Measurements from ENCODE around the gene RNASEH1.
"Not testable (repeated sequence)": the region's sequence is repeated elsewhere in the genome, so short reads cannot be mapped to it uniquely, and the experiment has no call there.

Gene RNASEH1

DNA sequence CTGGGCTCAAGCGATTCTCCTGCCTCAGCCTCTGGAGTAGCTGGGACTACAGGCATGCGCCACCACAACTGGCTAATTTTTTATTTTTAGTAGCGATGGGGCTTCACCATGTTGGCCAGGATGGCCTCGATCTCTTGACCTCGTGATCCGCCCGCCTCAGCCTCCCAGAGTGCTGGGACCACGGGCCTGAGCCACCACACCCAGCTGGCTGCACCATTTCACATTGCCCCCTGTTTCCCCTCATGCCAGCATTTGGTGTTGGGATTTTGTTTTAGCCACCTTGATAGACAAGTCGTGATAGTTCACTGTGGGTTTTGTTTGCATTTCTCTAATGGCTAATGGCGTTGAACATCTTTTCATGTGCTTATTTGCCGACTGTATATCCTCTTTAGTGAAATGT is 31.0 kb upstream of the RNASEH1 start:
- DNase-seq (ENCODE audit: low spot score) = no peak

GRCh38 chr2:3588084-3588483 is 30.0 kb upstream of the RNASEH1 start:
- no peak for DNase-seq (ENCODE audit: low spot score)

DNA sequence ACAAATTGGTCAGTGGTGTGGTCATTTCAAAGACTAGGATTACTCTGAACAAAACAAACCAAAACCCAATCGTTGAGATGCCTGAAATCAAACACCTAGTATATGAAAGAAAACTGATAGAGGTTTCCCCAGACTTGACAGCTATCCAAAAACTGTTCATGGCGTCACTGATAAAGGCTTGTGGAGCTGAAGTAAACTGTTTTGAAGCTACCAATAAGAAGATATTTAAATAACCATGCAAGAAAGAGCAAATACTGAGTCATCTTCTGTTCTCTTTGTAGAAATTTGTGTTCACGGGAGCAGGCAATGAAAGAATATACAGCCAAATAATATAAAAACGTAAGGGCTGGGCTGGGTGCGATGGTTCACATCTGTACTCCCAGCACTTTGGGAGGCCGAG is 29.3 kb upstream of the RNASEH1 start:
- DNase-seq (ENCODE audit: low spot score) = peak; percentile 77

DNA sequence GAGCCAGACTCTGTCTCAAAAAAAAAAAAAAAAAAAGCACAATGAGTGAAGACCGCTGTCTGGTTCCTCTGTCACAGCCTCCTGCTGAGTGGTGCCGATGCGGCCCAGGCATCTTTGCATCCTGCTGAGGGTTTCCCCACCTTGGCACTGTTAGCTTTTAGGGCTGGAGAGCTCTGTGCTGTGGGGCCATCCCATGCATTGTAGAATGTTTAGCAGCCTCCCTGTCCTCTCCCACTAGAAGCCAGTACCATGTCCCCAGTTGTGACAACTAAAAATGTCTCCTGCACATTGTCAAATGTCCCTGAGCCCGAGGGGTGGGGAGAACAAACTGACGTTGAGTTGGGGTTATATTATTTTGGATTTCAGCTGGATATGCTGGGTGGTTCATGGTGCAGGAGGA is 28.9 kb upstream of the RNASEH1 start:
- DNase-seq (ENCODE audit: low spot score) = no peak

- no peak for DNase-seq (ENCODE audit: low spot score)
Measured at GRCh38 chr2:3586220-3586619, 28.1 kb upstream of the RNASEH1 start.

DNA sequence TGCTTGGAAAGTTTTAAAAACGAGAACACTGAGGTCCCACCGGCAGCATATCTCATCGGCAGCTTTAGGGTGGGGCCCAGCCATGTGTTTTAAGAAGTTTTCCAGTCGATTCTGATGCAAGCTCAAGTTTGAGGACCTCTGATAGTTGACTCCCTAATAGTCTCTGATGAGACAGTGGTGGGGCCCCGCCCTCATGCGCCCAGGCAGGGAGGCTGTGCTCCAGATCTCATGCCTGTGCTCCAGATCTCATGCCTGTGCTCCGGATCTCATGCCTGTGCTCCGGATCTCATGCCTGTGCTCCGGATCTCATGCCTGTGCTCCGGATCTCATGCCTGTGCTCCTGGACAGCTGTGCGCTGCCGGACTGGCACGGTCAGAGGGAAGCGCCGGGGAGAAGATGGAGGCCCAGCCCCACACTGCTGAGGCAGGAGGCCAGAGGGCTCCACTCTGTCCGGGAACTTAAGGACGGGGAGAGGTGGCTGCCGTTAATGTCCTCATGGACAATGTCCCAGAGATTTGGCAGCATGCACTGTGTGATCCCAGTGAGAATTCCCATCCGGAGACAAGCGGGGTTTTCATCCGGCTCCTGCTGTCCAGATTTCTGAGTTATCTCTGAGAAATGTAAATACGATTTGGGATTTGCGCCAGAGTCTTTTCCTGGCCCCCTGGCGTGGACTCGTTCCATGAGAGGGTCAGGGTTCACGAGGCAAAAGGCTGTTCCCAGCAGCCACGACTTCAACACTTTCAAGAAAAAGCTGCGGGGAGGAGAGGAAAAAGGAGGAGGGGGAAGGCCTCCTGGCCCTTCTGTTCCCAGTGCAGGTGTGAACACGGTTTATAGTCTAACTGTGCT is 27.4 kb upstream of the RNASEH1 start:
- peak; percentile 33 for DNase-seq (ENCODE audit: low spot score)

GRCh38 chr2:3584608-3585260 is 26.6 kb upstream of the RNASEH1 start:
- no peak for DNase-seq (ENCODE audit: low spot score)

- DNase-seq (ENCODE audit: low spot score) = no peak
Measured at GRCh38 chr2:3584076-3584475, 25.9 kb upstream of the RNASEH1 start.

DNA sequence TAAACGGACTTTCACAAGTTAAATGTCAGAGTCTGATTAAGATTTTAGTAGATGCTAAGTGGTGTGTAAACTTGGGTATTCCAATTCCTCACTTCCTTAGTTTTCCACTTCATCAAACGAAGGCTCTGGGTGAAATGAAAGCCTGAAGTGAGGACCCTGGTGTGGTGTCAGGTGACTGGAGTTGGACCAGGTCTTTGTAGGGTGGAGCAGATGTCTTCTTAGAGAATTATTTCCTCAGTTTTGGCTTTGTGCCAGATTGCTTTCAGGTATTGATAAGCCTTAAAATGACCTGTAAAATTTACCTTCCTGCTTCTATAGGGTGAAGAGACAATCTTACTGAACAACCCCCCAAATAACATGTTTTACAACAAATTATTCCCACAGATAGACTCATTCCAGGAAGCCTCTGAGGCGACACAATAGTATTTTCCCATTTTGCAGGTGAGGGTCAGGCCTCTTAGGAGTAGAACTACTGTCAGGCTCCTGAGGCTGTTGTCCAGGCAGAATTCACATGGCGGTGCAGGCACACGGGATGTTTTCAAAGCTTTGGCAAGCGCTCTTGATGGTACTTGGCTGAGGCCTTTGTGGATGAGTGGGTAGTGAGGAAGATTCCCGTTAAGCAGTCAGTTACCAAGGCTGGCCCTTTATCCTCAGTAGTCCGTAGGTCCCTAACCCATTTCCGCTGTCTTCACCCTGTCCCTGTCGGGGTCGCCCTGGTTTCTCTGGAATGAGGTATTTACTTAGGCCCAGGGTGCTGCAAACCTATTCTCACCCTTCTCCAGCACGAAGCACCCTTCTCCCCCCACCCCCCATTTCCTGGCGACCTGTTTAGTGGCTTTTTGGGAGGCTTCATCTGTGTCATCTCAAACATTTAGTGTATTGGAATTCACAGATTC is 23.5 kb upstream of the RNASEH1 start:
- DNase-seq (ENCODE audit: low spot score) = no peak

DNA sequence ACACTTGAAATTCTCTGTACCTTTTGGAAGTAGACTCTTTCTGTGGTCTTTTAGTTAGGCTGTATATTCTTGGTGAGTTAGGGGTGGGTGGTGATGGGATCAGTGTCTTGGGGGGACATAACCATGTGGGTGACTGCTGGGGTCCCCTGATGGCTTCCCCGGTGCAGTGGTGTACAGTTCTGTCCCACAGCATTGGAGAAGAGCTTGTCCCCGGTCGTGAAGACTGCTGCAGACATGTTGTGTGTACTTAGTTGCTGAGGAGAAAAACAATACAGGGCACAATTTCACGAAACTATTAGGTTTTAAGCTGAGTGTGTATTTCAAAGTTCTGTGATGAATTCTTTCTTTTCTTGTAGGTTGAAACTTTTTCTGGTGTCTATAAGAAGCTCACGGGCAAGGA is 22.3 kb upstream of the RNASEH1 start:
- DNase-seq (ENCODE audit: low spot score) = no peak

DNA sequence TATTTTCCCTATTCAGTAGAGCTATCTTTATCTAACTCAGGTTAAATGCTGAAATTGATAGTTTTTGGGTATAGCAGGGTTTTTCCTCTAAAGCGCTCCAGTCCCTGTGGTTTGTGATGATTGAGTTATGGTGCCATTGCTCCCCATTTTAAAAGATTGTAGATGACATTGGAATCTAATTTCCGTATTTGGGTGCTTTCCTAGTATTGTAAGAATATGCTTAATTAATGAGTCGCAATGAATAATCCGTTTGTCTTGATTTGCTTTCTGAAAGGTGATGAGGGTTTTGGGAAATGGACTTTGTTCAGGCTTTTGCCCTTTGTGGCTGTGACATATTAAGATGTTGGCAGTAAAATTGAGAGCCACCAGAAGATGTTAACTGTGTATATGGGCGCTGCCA is 20.9 kb upstream of the RNASEH1 start:
- DNase-seq (ENCODE audit: low spot score) = no peak

DNA sequence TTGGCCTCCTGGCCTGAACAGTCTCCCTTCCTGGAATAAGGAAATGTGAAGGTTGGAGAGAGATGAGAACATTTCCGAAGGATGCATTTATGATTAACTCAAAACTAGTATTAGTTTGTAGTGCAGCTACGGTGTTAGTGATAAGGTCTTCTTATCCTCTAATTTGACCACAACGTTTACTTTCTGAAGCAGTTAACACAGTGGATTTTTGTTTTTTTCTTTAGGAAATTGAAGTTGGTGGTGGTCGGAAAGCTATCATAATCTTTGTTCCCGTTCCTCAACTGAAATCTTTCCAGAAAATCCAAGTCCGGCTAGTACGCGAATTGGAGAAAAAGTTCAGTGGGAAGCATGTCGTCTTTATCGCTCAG is 18.1 kb upstream of the RNASEH1 start:
- not testable (repeated sequence) for DNase-seq (ENCODE audit: low spot score)

DNA sequence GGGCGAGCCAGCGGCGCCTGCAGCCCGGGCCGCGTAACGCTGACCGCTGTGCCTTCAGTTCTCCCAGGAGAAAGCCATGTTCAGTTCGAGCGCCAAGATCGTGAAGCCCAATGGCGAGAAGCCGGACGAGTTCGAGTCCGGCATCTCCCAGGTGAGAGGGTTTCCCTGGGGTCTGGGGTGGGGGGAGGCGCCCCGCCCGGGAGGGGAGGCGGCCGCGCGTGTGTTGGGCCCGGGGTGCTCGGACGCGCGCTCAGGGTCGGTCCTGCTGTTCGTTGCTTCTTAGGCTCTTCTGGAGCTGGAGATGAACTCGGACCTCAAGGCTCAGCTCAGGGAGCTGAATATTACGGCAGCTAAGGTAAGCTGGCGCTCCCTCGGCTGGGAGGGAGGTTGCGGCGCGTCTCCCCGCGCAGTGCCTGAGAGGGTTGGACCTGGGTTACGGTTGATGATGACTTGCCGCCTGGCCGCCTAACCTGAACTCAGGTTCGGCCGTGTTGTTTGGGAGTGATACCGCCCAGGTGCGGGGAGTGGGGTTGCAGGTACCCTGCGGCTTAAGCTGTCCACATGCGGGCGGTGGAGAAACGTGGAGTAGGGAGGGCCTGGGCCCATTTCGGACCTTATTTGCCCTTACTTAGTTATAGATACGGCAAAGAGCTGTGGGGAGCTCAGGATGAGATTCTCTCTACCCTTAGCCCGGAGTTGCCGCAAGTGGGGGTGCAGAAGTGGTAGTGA is 17.6 kb upstream of the RNASEH1 start:
- DNase-seq (ENCODE audit: low spot score) = peak; percentile 36

DNA sequence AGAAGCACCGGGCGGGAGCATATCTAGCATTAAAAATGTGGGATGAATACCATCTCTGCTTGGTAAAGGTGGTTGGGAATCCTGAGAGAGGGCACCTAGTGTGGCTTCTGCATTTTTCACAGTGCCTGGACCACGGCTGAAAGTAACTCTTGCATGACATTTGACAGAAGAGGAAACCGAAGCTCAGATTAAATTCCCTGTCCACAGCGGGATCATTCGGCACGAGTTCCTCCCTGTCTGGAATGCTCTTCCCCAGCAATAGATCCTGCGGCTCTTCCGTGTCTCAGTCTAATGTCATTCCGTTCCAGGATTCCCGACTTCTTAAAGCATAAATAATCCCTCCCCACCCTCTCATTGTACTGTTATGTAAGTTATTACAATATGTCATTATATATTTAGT is 16.0 kb upstream of the RNASEH1 start:
- no peak for DNase-seq (ENCODE audit: low spot score)

DNA sequence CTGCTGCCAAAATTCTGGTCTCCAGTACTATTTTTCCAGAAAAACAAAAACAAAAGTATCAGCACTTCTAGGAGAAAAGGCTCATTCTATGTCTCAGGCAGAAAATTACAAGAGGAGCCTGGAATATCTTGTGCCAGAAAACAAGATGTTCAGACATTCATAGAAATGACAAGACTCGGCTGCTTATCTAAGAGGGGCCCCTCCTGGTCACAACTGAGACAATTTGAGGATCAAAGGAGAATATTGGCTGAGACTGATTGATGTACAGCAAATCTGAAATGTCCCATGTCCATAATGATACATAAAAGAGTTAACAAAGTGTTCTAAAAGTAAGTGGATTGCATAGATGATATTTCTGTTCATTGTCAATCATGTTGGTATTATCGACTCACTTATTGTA is 14.5 kb upstream of the RNASEH1 start:
- DNase-seq (ENCODE audit: low spot score) = no peak

DNA sequence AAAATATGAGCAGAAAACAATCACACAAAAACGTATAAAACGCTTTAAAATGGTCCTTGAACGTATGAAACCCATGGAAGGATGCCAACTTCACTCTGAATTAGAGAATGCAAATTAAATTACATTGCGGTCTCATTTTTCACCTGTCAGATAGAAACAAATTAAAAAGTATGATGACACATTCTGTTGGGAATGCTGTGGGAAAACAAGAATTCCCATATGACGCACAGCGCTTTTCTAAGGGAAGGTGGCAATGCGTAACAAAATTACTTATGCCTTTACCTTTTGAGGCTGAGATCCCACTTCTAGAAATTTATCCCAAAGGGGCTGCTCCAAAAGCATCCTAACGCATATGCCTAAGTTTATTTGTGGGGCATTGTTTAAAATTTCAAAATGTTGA is 13.2 kb upstream of the RNASEH1 start:
- no peak for DNase-seq (ENCODE audit: low spot score)

- DNase-seq (ENCODE audit: low spot score) = not testable (repeated sequence)
Measured at GRCh38 chr2:3569656-3570055, 11.5 kb upstream of the RNASEH1 start.

DNA sequence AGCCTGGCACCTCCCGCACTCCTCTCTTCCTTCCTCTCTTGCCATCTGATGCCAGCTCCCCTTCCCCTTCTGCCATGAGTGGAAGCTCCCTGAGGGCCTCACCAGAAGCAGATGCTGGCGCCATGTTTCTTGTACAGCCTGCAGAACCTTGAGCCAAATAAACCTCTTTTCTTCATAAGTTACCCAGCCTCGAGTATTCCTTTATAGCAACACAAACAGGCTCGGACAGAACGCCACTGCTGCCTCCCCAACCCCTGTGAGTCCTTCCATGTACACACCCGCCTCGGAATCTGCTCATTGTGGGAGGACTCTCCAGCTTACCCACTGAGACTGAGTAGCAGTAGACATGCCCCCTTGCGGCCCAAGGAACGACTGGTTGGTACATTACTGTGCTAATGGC is 8.7 kb upstream of the RNASEH1 start:
- DNase-seq (ENCODE audit: low spot score) = no peak

- no peak for DNase-seq (ENCODE audit: low spot score)
Measured at GRCh38 chr2:3565117-3565516, 7.0 kb upstream of the RNASEH1 start.

- DNase-seq (ENCODE audit: low spot score) = no peak
Measured at GRCh38 chr2:3563521-3563976, 5.4 kb upstream of the RNASEH1 start.

DNA sequence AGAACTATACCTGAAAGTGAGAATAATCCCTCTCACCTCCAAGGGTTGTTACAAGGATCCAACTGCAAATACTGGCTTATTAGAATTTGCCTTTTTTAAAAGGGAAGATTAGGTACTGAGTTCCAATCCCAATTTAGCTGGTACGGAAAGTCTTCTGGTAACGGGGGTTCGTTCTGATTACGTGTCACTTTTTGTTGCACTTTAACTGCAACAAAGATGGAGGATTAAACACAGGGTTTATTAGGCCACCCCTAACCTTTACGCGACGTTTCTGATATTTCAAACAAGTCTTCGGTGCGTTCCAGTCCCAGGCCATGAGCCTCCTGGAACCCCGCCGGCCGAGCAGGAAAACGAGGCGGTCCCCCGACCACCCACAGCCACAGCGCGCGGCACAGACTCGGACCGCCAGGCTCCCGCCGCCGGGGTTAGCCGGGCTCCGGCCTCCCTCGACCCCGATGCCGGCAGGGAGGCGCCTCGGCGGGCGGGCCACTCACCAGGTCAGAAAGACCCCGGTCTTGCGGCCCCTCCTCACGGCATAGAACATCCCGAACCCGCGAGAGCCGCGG is 411 bp downstream of the RNASEH1 start:
- peak; percentile 14 for DNase-seq (ENCODE audit: low spot score)

- DNase-seq (ENCODE audit: low spot score) = no peak
Measured at GRCh38 chr2:3553946-3554345, 4.2 kb downstream of the RNASEH1 start.

Measured in hematopoietic multipotent progenitor cell treated with erythropoietin and hydrocortisone succinate and interleukin-3 and kit ligand, for 15 days (in vitro differentiated cells).